DMS53 treated with DMSO at 0.1 percent for 48 hours (cell line): Measurements from ENCODE around the gene APLP2.

ENCODE experiments used
- DNase-seq: peaks from one replicate; lab custom pipeline; 2025; ENCODE audit not compliant: unreplicated experiment; lab: John Stamatoyannopoulos, UW

Gene APLP2

GRCh38 chr11:130144141-130144540 is 74.4 kb downstream of the APLP2 start:
- no peak for DNase-seq

GRCh38 chr11:130144861-130145281 is 75.2 kb downstream of the APLP2 start:
- no peak for DNase-seq

GRCh38 chr11:130145311-130145812 is 75.7 kb downstream of the APLP2 start:
- DNase-seq, result no peak

GRCh38 chr11:130145975-130146776 is 76.5 kb downstream of the APLP2 start:
- peak; percentile 94 for DNase-seq

- no peak for DNase-seq
These were observed 77.1 kb downstream of the APLP2 start for GRCh38 chr11:130146796-130147195.

GRCh38 chr11:130148796-130149326 is 79.2 kb downstream of the APLP2 start:
- DNase-seq, result no peak

- DNase-seq, result no peak
These were observed 81.1 kb downstream of the APLP2 start for GRCh38 chr11:130150790-130151189.

GRCh38 chr11:130151196-130151595 is 81.5 kb downstream of the APLP2 start:
- no peak for DNase-seq

GRCh38 chr11:130156108-130157022 is 86.7 kb downstream of the APLP2 start:
- no peak for DNase-seq

- no peak for DNase-seq
These were observed 87.4 kb downstream of the APLP2 start for GRCh38 chr11:130157101-130157500.

- DNase-seq, result no peak
These were observed 88.1 kb downstream of the APLP2 start for GRCh38 chr11:130157840-130158239.

GRCh38 chr11:130159139-130159538 is 89.4 kb downstream of the APLP2 start:
- DNase-seq, result no peak

GRCh38 chr11:130159657-130160497 is 90.2 kb downstream of the APLP2 start, which contains the start of gene ST14:
Gene ST14, plus strand, starts transcription at chr11:130159782. Its CDS starts 198 bp downstream, at chr11:130159980.
- DNase-seq, result peak; percentile 63

GRCh38 chr11:130160498-130161155 is 90.9 kb downstream of the APLP2 start:
- no peak for DNase-seq

- no peak for DNase-seq
These were observed 91.9 kb downstream of the APLP2 start for GRCh38 chr11:130161441-130162145.

- DNase-seq, result no peak
These were observed 93.0 kb downstream of the APLP2 start for GRCh38 chr11:130162733-130163132.

- DNase-seq, result peak; percentile 71
These were observed 93.9 kb downstream of the APLP2 start for GRCh38 chr11:130163346-130164220.

GRCh38 chr11:130164221-130164570 is 94.5 kb downstream of the APLP2 start:
- no peak for DNase-seq
